GM12875 (cell line): ENCODE results near the gene CDK10.
"Not testable (repeated sequence)": the region's sequence is repeated elsewhere in the genome, so short reads cannot be mapped to it uniquely, and the experiment has no call there.

ENCODE experiments used
- H3K4me3 ChIP-seq: one replicate; pipeline ENCODE4 v1.5.1; 2011; ENCODE audit warnings: low read depth, low read length, control low read depth
- TF ChIP-seq, protein P1 (sequence below): IDR thresholded peaks from 2 replicates; pipeline ENCODE4 v1.5.1; 2011; ENCODE audit warnings: low read depth, mild to moderate bottlenecking, control low read depth, inconsistent platforms, low read length, moderate library complexity, borderline replicate concordance; ENCODE audit not compliant: insufficient read depth

The CDK10 gene

DNA sequence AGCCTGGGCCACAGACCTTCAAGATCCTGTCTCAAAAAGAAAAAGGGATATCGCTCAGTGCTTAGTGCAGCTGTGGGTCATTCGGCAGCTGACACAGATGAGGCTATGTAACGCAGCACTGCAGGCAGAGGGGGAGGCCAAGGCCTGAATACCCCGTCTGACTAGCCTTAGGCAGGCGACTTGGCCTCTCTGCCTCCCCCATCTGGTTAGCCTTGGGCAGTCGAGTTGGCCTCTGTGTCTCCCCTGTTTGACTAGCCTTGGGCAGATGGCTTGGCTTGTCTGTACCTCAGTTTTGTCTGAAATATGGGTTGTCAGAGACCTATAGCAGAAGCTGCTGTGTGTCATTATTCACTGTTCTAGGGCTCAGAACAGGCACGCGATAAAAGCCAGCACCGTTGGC lies 18.9 kb upstream of the CDK10 start:
- TF ChIP-seq, protein P1, sequence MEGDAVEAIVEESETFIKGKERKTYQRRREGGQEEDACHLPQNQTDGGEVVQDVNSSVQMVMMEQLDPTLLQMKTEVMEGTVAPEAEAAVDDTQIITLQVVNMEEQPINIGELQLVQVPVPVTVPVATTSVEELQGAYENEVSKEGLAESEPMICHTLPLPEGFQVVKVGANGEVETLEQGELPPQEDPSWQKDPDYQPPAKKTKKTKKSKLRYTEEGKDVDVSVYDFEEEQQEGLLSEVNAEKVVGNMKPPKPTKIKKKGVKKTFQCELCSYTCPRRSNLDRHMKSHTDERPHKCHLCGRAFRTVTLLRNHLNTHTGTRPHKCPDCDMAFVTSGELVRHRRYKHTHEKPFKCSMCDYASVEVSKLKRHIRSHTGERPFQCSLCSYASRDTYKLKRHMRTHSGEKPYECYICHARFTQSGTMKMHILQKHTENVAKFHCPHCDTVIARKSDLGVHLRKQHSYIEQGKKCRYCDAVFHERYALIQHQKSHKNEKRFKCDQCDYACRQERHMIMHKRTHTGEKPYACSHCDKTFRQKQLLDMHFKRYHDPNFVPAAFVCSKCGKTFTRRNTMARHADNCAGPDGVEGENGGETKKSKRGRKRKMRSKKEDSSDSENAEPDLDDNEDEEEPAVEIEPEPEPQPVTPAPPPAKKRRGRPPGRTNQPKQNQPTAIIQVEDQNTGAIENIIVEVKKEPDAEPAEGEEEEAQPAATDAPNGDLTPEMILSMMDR: no peak
- no peak overlapping the region for H3K4me3 ChIP-seq

DNA sequence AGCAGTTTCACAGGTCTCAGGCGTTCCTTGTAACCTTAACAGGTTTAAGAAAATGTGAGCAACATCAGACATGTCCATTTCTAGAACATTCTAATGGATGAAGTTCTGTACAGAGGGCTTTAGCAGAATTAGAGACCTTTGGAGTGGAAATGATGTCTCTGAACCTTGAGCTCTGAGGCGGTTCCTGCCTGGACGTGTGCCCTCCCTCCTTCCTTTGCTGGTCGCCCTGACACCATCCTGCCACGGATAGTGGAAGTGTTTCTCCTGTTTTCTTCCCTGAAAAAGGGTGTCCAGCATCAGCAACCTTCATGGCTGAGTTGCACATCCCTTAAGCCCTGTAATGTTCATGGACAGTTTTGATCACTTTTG lies 17.7 kb upstream of the CDK10 start:
- H3K4me3 ChIP-seq: no peak overlapping the region
- TF ChIP-seq, protein P1: no peak

DNA sequence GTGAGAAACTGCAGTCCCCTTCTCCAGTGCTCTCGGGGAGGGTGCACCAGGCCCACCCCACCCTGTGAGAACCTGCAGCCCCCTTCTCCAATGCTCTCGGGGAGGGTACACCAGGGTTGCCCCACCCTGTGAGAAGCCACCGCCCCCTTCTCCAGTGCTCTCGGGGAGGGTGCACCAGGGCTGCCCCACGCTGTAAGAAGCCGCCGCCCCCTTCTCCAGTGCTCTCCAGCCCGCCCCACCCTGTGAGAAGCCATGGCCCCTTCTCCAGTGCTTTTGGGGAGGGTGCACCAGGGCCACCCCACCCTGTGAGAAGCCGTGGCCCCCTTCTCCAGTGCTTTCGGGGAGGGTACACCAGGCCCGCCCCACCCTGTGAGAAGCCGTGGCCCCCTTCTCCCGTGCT lies 16.7 kb upstream of the CDK10 start:
- no peak overlapping the region for H3K4me3 ChIP-seq
- TF ChIP-seq, protein P1: no peak

DNA sequence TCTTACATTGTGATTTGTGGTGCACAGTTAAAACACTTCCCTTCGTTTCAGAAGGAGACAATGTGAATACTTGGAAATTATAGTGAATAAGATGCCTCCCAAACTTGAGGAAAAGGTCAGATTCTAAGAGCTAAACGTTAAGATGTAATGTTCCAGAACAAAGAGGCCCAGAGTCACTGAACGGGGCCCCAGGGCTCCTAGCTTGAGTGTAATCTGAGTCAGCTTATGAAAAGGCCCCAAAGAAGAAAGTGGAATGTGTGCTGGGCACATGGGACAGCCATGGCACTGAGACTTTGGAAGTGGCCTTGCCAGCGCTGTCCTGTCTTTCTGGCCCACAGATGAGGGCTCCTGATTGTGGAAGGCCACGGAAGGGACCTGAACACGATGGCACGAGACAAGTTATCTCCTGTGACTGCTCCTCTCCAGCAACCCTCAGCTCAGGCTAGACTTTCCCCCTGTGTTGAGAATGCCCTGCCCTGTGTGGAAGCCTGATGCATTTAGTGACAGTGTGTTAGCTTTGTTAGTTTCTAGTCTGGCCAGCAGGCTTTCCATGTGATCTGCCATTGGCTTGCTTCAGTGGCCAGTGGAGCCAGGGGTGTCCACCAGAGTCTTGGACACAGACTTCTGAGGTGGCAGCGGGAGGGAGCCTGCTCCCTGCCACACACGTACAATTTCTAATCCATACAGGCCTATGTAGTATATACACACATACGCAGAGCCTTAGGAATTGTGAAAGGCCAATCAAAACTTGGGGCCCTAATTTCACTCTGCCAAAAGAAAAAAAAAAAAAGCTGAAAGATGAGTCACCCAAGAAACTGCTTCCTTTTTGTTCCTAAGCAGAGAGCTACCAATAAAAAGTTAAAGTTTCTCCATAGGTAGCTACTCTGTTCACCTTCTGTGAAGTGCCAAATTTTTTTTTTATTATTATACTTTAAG lies 15.7 kb upstream of the CDK10 start:
- H3K4me3 ChIP-seq: no peak overlapping the region
- TF ChIP-seq, protein P1: no peak

DNA sequence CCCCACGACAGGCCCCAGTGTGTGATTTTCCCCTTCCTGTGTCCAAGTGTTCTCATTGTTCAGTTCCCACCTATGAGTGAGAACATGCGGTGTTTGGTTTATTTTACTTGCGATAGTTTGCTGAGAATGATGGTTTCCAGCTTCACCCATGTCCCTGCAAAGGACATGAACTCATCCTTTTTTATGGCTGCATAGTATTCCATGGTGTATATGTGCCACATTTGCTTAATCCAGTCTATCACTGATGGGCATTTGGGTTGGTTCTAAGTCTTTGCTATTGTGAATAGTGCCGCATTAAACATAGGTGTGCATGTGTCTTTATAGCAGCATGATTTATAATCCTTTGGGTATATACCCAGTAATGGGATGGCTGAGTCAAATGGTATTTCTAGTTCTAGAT lies 14.9 kb upstream of the CDK10 start:
- not testable (repeated sequence) for H3K4me3 ChIP-seq

DNA sequence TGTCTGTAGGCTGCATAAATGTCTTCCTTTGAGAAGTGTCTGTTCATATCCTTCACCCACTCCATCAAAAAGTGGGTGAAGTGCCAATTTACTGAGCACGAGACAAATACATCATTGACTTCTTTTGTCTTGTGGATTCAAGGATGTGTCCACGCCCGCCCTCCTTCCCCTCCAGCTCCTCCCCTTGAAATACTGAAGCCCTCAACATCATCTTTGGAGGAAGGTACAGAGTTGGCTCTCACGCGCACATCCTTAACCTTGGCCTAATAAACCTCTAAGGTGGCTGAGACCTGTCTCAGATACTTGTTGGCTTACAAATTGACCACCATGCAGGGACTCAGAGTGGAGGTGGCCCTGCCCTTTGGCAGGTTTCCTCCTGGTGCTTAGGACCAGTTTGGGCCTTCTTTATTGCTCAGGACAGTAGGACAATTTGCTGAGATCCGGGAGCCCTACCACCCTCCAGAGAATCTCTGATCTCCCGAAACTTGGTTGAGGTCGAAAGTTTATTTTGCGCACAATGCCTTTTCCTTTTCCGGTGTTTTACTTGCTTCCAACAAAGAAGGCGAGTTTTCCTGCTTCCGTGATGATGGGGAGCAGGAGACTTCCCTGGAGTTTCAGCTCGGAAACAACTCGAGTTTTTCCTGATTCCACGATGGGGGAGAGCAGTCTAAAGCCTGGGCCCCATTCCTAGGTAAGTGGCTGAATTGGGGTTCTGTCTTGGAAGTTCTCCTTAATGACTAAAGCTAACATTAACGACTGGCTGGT lies 14.1 kb upstream of the CDK10 start:
- H3K4me3 ChIP-seq: no peak overlapping the region
- TF ChIP-seq, protein P1: no peak

DNA sequence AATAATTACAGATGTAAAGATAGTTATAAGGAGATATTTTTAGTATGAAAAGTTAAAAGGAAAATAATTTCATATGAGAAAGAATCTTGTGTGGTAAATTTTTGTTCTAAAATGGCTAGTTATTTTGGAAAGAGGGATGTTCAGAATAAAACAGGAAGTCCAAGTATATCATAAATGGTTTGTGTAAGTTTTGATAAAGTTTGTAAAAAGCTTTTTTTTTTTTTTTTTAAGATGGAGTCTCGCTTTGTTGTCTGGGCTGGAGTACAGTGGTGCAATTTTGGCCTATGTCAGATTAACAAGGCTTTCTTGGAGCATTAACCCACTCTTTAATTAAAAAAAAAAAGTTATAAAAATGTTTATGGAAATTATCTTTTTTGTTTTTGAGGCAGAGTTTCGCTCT lies 8.2 kb upstream of the CDK10 start:
- H3K4me3 ChIP-seq: no peak overlapping the region

More for the DNA sequence above, 8.2 kb upstream of the CDK10 start:
- TF ChIP-seq, protein P1: no peak
